GM12878 (cell line): ENCODE measurements around the gene FADS3. TPM values are rescaled to one million over a fixed set of nuclear protein-coding genes. Genes with fewer than 3 reads are reported as not detected.

ENCODE experiments used
- ATAC-seq: fragments of 200-7000 bp; cut with Tn5 transposase; 3 replicates; pipeline ENCODE4 v1.9.1; 2020; ENCODE audit warnings: mild to moderate bottlenecking, moderate library complexity
- BruUV-seq: library from RNA; stranded (reverse); fragments of 400-500 nt; replicated peaks from 2 replicates; lab custom pipeline; 2021; lab: Mats Ljungman, UMichigan
- CTCF ChIA-PET: fragments of 300-600 bp; sonication (Branson Sonifier 250); formaldehyde crosslinking; extraction: SDS; loops from one replicate; lab custom pipeline; 2021; ENCODE audit warnings: inconsistent platforms; lab: Yijun Ruan, JAX
- POLR2A ChIA-PET: fragments of 350-600 bp; formaldehyde crosslinking; extraction: SDS; loops from one replicate; lab custom pipeline; 2021; ENCODE audit warnings: inconsistent platforms; lab: Charles Lee
- RAD21 ChIA-PET: fragments of 300-600 bp; sonication (Branson Sonifier 250); formaldehyde crosslinking; loops from one replicate; lab custom pipeline; 2023; ENCODE audit warnings: antibody characterized with exemption; ENCODE audit not compliant: unreplicated experiment; lab: Charles Lee
- SMC1A ChIA-PET: fragments of 300-600 bp; sonication (Branson Sonifier 250); formaldehyde crosslinking; loops from one replicate; lab custom pipeline; 2023; ENCODE audit not compliant: unreplicated experiment, uncharacterized antibody; lab: Charles Lee
- DNase-seq: peaks from one replicate; pipeline ENCODE4 v3.0.0-alpha.2; 2011; ENCODE audit warnings: low read depth, low spot score
- FAIRE-seq: peaks from 3 replicates; lab custom pipeline; 2011; peaks lifted over from hg19 to GRCh38; lab: Jason Lieb, UNC
- H2AFZ ChIP-seq: 2 replicates; pipeline ENCODE4 v1.6.0; 2011; ENCODE audit warnings: low read depth, low read length, control low read depth; ENCODE audit not compliant: control insufficient read depth
- H3K27ac ChIP-seq: 2 replicates; pipeline ENCODE4 v1.5.1; 2011; ENCODE audit warnings: control low read depth; ENCODE audit not compliant: control insufficient read depth, insufficient read depth
- H3K27me3 ChIP-seq, 2 experiments: replicated peaks in 1 of 2; 2 replicates each; pipeline versions ENCODE4 v1.6.0 to v1.6.1; 2011; ENCODE audit warnings: low read length in 1 of 2; ENCODE audit not compliant: control insufficient read depth in 2 of 2, insufficient read depth in 2 of 2
- H3K36me3 ChIP-seq, 2 experiments: 2 replicates each; pipeline ENCODE4 v1.5.1; 2011; ENCODE audit warnings: low read length in 1 of 2; ENCODE audit not compliant: control insufficient read depth in 2 of 2, insufficient read depth in 2 of 2
- H3K4me1 ChIP-seq: 2 replicates; pipeline ENCODE4 v1.6.1; 2011; ENCODE audit warnings: mild to moderate bottlenecking, low read length, moderate library complexity, mixed read lengths; ENCODE audit not compliant: control insufficient read depth, insufficient read depth
- H3K4me2 ChIP-seq: 2 replicates; pipeline ENCODE4 v1.6.0; 2011; ENCODE audit warnings: control low read depth; ENCODE audit not compliant: control insufficient read depth, insufficient read depth
- H3K4me3 ChIP-seq: fragments of 200-600 bp; sonication (generic); 2 replicates; pipeline ENCODE4 v1.5.1; 2016
- H3K79me2 ChIP-seq: 2 replicates; pipeline ENCODE4 v1.6.0; 2011; ENCODE audit warnings: low read length; ENCODE audit not compliant: control insufficient read depth, insufficient read depth
- H3K9ac ChIP-seq: 2 replicates; pipeline ENCODE4 v1.8.0; 2011; ENCODE audit warnings: low read length, control low read depth, mixed read lengths; ENCODE audit not compliant: control insufficient read depth, insufficient read depth
- H3K9me3 ChIP-seq: replicated peaks from 3 replicates; pipeline ENCODE4 v1.5.1; 2011; ENCODE audit warnings: mild to moderate bottlenecking, low read length; ENCODE audit not compliant: control insufficient read depth, insufficient read depth
- H4K20me1 ChIP-seq: 2 replicates; pipeline ENCODE4 v1.6.0; 2011; ENCODE audit not compliant: control insufficient read depth, insufficient read depth
- BHLHE40 ChIP-seq, 2 experiments: fragments of 450-650 bp in 1 of 2; IDR thresholded peaks; 2 replicates each; pipeline ENCODE4 v1.6.1; 2011 to 2017; ENCODE audit warnings: low read depth in 2 of 2, borderline replicate concordance in 1 of 2, improper control_type of control experiment in 1 of 2, low read length in 1 of 2, mild to moderate bottlenecking in 1 of 2
- NFIC ChIP-seq: IDR thresholded peaks from 2 replicates; pipeline ENCODE4 v1.6.1; 2012; ENCODE audit warnings: low read depth, mild to moderate bottlenecking, inconsistent platforms, low read length, moderate library complexity
- NFXL1 ChIP-seq: fragments of 450-650 bp; IDR thresholded peaks from 2 replicates; pipeline ENCODE4 v1.6.1; 2017; ENCODE audit warnings: antibody characterized with exemption, mild to moderate bottlenecking, borderline replicate concordance
- ZNF207 ChIP-seq: fragments of 450-650 bp; IDR thresholded peaks from 2 replicates; pipeline ENCODE4 v1.6.1; 2014; ENCODE audit warnings: antibody characterized with exemption, mild to moderate bottlenecking, borderline replicate concordance
- WGBS: methylation state at CpG from one replicate; pipeline ENCODE4 v1.1.6; 2016; ENCODE audit warnings: low lambda C conversion rate; ENCODE audit not compliant: insufficient replicate concordance, insufficient coverage; ENCODE audit errors: missing lambda C conversion rate; 5-methylcytosine and 5-hydroxymethylcytosine counted together
- in situ Hi-C: fragments of 300-500 bp; cut with MboI; formaldehyde crosslinking; loops from 9 replicates; pipeline ENCODE4 v1.14.3; 2018; ENCODE audit warnings: mixed read lengths
- intact Hi-C: fragments of 100-400 bp; cut with micrococcal nuclease; formaldehyde crosslinking; loops from one replicate; pipeline ENCODE4 v1.14.2; 2022; ENCODE audit not compliant: unreplicated experiment
- polyA plus RNA-seq, 11 experiments: library from polyadenylated mRNA; depleted of rRNA in 4 of 11; unstranded in 6 of 11; stranded (reverse) in 5 of 11; fragments of >200 nt; fragmentation: Nextera tagmentation in 4 of 11; fragmentation: Illumina TruSeq in 1 of 11; extraction: Ambion mirVana in 4 of 11; extraction: Trizol in 1 of 11; gene quantifications; 1 replicate in 1 of 11; 2 replicates in 10 of 11; pipeline versions ENCODE4 v1.2.1 to v1.2.3, GENCODE V29; 2011 to 2016; ENCODE audit warnings: inconsistent platforms in 2 of 11, missing spikeins in 2 of 11, low read depth in 1 of 11
- total RNA-seq, 4 experiments: library from RNA; depleted of rRNA in 3 of 4; stranded (reverse); fragments of >200 nt in 3 of 4; fragmentation: Illumina TruSeq in 1 of 4; extraction: Trizol in 1 of 4; gene quantifications; 2 replicates each; pipeline versions ENCODE4 v1.2.1 to v1.2.3, GENCODE V29; 2013 to 2021

Gene FADS3
- total and polyA plus RNA-seq, 10 of the 15 experiments (the other 5 are each of a cell fraction or from before 2014, with no cell fraction given): 0.23 to 8.1 (median 4.2) TPM

- CTCF ChIA-PET: interaction anchor here (0.7 to 9.7 kb wide), 8 partner anchors 11 to 251 kb away, joined by 3 to 75 read pairs (median 4); partner anchors contain the start of gene FADS1
- SMC1A ChIA-PET: interaction anchor here (0.7 to 6.2 kb wide), 7 partner anchors 10 to 139 kb away, joined by 3 to 67 read pairs (median 9); partner anchors contain the start of gene FADS1
- POLR2A ChIA-PET: interaction anchor here (0.6 to 6.9 kb wide), 6 partner anchors 12 to 815 kb away, joined by 3 to 167 read pairs (median 13); partner anchors contain the start of genes FADS1 and FEN1
- 10% methylated on average over 8 of the region's 8 CpGs for whole genome bisulfite sequencing
- Histone ChIP-seq H3K79me2 (peaks cover 82% of the 10 kb centered on the region), H3K27ac (peak overlapping the region; percentile 95), H3K4me1 (peaks cover 38% of the 10 kb centered on the region), H3K4me2 (peak overlapping the region; percentile 82), H3K9me3 (no peaks in the 10 kb centered on the region), H3K36me3 (peaks cover 0 to 9% of the 10 kb centered on the region in 2 experiments; a peak in 1 of 4 replicates), H4K20me1 (no peaks in the 10 kb centered on the region), H3K27me3 (no peaks in the 10 kb centered on the region), H3K4me3 (peak overlapping the region; percentile 100), H2AFZ (no peak overlapping the region)
- BruUV-seq: TSS peak; percentile 56
- in situ Hi-C loops: no loop called here
- peak; percentile 64 for FAIRE-seq
- intact Hi-C loops: no loop called here
- TF ChIP-seq NFIC (no peak), NFXL1 (no peak), BHLHE40 (IDR thresholded peaks at IDR 0.05; ENCODE audit: borderline replicate concordance in 1 of 2, low read depth in 2 of 2, low read length in 1 of 2) (no peak), ZNF207 (no peak)
- TF ChIP-seq, all 136 proteins: peak for 0
- ATAC-seq (no peak), DNase-seq (no peak)
- peak overlapping the region; percentile 95 for H3K9ac ChIP-seq
- RAD21 ChIA-PET: interaction anchor here (0.7 to 6.9 kb wide), 4 partner anchors 14 to 252 kb away, joined by 3 to 51 read pairs (median 26); partner anchors contain the start of gene FADS1
These were observed 60.9 kb downstream of the FADS3 start for GRCh38 chr11:61830237-61831105.
